HG03520 (cell line): ENCODE results near the gene ZNF397.
A peak's percentile ranks its signal among the peaks of the same experiment; 100 is the strongest.

Experiments
- ATAC-seq: cut with Tn5 transposase; IDR thresholded peaks from one replicate; pipeline ENCODE4 v1.9.1; 2021; ENCODE audit warnings: mild to moderate bottlenecking, moderate library complexity; ENCODE audit not compliant: unreplicated experiment

ZNF397 gene

GRCh38 chr18:35245719-35246317 lies 5.0 kb downstream of the ZNF397 start:
- ATAC-seq: no peak

- no peak for ATAC-seq
These were observed 6.0 kb downstream of the ZNF397 start for GRCh38 chr18:35246831-35247230.

- no peak for ATAC-seq
These were observed 6.8 kb downstream of the ZNF397 start for GRCh38 chr18:35247412-35248249.

GRCh38 chr18:35248429-35248828 lies 7.6 kb downstream of the ZNF397 start:
- no peak for ATAC-seq

DNA sequence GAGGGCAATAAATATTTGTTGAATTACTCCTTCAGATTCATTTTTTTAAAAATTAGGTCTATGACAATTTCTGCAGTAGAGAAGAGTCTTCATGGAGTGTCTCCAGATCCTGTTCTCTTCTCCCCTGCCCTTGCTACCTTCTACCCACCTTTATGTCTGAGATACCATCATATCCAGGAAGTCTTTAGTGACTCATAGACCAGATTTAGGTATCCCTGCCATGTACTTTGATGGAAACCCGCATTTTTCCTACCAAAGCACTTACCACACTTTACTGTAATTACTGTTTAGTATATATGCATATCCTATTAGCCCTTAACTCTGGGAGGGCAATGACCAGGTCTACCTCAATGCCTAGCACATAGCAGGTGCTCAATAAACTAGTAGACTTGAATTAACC lies 11.6 kb downstream of the ZNF397 start:
- ATAC-seq: no peak

DNA sequence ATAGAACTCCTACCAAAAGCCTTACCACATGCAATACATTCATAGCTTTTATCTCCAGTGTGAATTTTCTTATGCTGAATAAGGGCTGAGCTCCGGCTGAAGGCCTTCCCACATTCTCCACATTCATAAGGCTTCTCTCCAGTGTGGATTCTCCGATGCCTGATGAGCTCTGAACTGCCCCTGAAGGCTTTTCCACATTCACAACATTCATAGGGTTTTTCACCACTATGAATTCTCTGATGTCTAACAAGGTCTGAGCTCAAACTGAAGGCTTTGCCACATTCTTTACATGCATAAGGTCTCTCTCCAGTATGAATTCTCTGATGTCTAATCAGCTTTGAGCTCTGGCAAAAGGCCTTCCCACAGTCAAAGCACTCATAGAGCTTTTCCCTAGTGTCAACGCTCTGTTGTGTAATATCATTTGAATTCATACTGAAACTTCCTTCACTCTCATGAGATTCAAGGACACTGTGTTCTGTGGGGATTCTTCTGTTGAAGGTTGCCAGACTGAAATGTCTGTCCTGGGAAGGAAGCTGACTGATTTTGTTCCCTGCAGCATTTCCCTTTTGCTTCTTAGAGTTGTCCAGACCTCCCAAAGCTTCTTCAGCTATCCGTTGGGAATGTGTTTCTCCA lies 12.9 kb downstream of the ZNF397 start:
- ATAC-seq: no peak

GRCh38 chr18:35256947-35257346 lies 16.1 kb downstream of the ZNF397 start:
- no peak for ATAC-seq

GRCh38 chr18:35264409-35264808 lies 23.6 kb downstream of the ZNF397 start:
- no peak for ATAC-seq

DNA sequence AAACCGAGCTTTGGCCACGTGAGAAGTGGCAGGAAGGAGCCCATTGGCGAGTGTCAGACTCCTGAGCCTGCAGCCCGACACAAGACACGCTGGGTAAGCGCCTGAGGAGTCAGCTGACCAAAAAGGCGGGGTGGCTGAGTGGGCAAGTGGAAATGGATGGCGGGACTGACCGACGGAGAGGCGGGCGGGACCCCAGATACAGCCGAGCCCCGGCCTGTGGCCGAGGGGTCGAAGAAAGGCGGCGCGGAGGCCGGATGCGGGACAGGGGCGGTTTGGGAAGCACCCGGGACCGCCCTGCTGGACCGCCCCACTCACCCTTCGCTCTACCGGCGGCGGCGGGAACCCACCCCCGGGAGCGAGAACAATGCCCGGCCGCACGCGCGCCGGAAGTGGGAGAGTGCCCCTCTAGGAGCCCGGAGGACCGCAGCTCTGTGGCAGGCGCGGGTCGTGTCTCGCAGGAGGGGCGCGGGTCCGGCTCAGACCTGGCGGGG lies 26.4 kb downstream of the ZNF397 start:
- ATAC-seq: no peak

GRCh38 chr18:35267809-35268208 lies 27.0 kb downstream of the ZNF397 start:
- ATAC-seq: no peak

DNA sequence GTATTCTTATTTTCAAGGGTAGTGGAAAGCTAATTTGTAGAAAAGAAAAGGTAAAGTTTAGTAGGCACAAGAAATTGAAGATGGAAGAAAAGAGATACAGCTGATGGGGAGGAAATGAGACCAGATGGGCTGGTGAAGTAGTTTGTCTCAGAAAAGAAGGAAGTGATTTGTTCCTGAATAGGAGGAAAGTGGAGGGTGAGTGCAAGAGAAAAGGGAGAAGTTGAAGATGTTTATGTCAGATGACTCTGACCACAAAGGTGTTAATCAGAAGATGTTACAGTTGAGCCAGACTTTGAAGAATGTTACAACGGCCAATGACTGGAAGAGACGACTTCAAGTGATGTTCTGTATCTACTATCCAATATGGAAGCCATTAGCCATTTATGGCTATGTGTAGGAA lies 28.0 kb downstream of the ZNF397 start:
- no peak for ATAC-seq

- ATAC-seq: no peak
These were observed 30.8 kb downstream of the ZNF397 start for GRCh38 chr18:35271656-35272055.

DNA sequence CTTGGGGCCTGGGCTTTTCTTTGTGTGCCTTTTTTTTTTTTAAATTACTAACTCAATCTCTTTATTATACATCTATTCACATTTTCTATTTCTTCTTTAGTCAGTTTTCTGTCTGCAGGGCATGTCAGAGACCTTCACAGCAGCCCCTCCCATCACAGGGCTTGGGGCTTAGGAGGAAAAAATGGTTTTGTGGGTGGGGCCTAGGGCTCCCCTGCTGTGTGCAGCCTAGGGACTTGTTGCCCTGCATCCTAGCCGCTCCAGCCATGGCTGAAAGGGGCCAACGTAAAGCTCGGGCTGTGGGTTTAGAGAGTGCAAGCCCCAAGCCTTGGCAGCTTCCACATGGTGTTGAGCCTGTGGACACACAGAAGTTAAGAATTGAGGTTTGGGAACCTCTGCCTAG lies 35.4 kb downstream of the ZNF397 start:
- no peak for ATAC-seq

- no peak for ATAC-seq
These were observed 36.8 kb downstream of the ZNF397 start for GRCh38 chr18:35277633-35278032.

GRCh38 chr18:35278085-35278484 lies 37.3 kb downstream of the ZNF397 start:
- ATAC-seq: no peak

GRCh38 chr18:35278969-35279368 lies 38.1 kb downstream of the ZNF397 start:
- ATAC-seq: no peak

DNA sequence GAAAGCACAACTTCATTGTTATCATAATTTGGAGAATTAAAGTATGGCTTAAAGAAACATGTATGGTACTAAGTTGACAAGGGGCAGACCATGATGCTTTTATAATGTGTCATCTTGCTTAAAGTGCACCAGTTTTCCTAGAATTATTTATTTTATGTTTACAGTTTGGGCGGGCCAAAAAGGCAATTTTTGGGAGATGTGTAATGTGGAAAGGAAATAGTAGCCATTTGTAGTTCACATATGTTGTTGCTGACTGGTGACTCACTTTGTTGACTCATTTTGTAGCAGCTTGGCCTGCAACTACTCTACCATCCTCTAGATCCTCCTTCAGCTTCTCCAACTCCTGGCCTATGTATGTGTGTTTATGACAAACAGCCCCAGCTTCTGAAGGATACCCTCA lies 41.5 kb downstream of the ZNF397 start:
- ATAC-seq: no peak

- no peak for ATAC-seq
These were observed 43.3 kb downstream of the ZNF397 start for GRCh38 chr18:35283923-35284794.

DNA sequence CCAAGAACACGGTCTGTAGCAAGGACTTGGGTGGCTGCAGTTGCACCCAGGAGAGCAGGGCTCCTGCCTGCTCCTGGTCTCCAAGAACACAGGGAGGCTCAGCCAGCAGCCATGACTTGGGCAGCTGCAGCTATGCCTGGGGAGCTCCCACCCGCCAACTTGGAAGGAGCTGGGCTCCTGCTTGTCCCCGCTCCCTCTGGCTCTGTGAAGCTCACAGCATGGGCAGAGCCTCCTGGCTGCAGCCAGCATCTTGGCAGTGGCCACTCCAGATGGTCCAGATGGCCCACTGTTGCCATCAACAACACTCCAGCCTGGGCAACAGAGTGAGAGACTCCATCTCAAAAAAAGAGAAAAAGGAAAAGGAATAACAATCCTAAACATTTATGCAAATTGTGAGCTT lies 44.0 kb downstream of the ZNF397 start:
- ATAC-seq: no peak

- peak; percentile 4 for ATAC-seq
These were observed 48.5 kb downstream of the ZNF397 start for GRCh38 chr18:35289293-35289692.

GRCh38 chr18:35289727-35290093 lies 48.9 kb downstream of the ZNF397 start:
- ATAC-seq: peak; percentile 30
